Skin of body (tissue), 2 donors: ENCODE measurements around the gene HBB. TPM values are rescaled to one million over a fixed set of nuclear protein-coding genes. Genes with fewer than 3 reads are reported as not detected.

Experiments
- DNase-seq: peaks from one replicate; lab custom pipeline; 2025; lab: John Stamatoyannopoulos, UW
- total RNA-seq: library from RNA; depleted of rRNA; stranded (reverse); fragments of >200 nt; gene quantifications from one replicate; pipeline ENCODE4 v1.2.3, GENCODE V29; 2014

HBB gene
- total RNA-seq, 1 donor from 2014 or later, result 2,108 TPM

GRCh38 chr11:5247472-5248192 is 20.8 kb upstream of the HBB start:
- no peak for DNase-seq

DNA sequence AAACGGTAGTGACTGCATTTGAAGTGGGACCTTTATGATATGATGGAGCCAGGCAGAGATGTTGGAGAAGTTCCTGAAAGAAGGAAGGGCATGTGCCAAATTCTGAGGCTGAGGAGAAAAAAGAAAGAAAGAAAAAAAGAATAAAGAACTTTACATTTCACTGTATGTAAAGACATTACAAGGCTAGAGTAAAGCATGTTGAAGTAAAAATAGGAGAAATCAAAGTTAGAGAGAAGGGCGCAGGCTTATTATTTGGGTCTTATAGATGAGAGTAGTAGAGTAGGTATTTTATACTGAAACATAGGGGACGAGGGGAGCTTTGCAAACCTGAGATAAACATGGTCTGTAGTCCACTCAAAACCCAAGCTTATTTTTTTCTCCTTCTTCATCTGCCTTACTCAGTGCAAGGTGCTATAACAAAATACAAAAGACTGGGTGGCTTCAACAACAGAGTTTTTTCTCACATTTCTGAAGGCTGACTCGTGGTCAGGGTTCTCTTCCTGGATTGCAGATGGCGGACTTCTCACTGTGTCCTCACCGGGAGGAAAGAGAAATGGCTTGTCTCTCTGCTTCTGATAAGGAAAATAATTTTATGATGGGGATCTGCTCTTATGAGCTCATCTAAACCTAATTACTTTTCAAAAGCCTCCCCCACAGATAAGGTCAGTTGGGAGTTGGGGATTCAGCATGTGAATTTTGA is 20.1 kb upstream of the HBB start:
- no peak for DNase-seq

DNA sequence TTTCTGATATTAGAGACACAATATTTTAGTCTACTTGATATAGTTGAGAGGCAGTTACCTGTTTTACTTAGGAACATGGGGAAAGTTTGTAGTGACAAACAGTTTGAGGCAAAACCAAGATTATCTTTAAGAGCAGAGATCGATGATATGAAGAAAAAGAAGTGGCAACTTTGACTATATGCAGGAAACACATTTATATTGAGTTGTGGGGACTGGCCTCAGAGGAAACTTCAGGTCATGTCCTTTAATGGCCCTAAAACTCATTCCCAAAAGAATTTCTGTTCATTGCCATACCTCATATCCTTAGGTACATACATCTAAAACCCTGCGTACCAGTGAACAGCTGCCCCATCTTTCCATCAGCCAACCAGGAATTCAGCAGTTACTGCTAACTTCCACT is 18.3 kb upstream of the HBB start:
- DNase-seq, result no peak

GRCh38 chr11:5243816-5244180 is 16.9 kb upstream of the HBB start:
- DNase-seq, result no peak

GRCh38 chr11:5242933-5243815 is 16.3 kb upstream of the HBB start:
- no peak for DNase-seq

DNA sequence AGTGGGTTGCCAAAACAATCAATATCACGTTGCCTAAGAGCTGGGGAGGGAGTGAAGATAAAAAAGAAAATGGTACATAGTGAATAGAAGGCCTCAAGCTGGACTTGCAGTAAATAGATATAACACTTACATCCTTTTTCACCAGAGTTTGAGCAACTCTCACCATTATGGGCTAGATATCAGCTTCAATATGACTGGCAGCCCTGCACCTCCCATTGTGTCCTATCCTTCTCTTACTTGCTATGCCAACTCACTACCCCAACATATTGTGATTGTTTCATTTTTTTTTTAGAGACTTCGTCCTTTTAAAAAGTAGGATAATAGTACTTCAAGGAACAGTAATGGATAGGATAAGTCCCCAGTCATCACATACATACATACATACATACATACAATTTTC is 15.3 kb upstream of the HBB start:
- no peak for DNase-seq

GRCh38 chr11:5241458-5241857 is 14.6 kb upstream of the HBB start:
- no peak for DNase-seq

GRCh38 chr11:5240458-5240857 is 13.6 kb upstream of the HBB start:
- no peak for DNase-seq

DNA sequence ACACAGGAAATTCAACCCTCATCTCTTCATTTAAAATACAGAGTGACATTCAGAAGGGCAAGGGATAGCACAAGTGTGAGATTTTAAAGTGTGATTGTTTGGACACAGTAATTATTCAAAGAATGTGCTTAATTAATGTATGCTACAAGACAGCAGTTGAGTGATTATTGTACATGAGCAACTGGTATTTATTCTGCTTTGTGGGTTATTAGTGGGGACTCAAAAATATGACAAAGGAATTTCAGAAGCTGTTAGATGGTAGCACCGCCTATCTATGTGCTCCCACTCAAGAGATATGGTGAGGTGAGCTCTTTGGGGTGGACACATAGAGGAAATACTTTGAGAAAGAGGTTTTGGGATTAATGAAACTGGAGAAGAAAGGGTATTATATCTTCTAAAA is 13.2 kb upstream of the HBB start:
- DNase-seq, result no peak

- no peak for DNase-seq
These were observed 12.2 kb upstream of the HBB start for GRCh38 chr11:5239046-5239445.

DNA sequence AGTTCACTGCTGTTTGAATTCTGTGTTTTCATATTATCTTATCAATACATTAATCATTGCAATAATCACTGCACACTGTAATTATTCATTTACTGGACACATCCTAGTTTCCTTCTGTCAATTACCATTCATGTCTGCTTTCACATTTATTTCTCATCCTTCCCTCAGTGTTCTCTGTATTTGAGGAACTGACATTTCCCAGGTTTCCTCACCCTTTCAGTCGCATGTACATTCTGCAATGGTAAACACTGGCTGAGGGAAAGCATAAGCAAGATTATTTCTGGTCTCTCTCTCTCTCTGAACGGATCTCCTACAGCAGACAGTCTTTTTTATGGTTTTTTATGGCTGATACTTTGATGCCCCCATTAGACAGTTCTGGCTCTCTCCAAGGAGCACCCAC is 11.6 kb upstream of the HBB start:
- DNase-seq, result no peak

- no peak for DNase-seq
These were observed 10.5 kb upstream of the HBB start for GRCh38 chr11:5237420-5237819.

GRCh38 chr11:5235364-5236095 is 8.7 kb upstream of the HBB start:
- no peak for DNase-seq

DNA sequence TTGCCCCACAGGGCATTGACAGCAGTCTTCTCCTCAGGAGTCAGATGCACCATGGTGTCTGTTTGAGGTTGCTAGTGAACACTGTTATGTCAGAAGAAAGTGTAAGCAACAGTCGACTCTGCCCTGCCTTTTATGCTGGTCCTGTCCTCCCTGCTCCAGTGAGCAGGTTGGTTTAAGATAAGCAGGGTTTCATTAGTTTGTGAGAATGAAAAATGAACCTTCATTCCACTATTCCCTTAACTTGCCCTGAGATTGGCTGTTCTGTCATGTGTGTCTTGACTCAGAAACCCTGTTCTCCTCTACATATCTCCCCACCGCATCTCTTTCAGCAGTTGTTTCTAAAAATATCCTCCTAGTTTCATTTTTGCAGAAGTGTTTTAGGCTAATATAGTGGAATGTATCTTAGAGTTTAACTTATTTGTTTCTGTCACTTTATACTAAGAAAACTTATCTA is 7.5 kb upstream of the HBB start, which contains the start of gene HBD:
TSS of gene HBD (minus strand) at position 103 of the 454 bp plus-strand sequence. CDS start at position 53, 50 bp downstream.
- DNase-seq, result no peak

DNA sequence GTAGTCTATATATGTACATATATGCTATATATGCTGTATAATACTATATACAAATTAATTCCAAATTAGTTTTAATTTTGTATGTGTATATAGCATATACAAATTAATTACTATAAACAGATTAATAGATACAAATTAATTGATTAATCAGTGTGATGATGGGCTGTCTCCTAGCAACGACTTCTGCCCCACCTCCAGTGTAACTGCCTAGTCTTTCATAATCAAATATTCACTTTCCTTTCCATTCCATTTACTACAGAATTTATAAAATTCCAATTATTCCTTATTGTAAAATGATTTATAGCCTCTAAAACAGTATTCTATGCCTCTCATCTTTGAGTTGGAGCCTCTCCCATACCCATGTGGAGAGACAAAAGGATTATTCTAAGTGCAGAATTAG is 6.4 kb upstream of the HBB start:
- no peak for DNase-seq

- no peak for DNase-seq
These were observed 6.0 kb upstream of the HBB start for GRCh38 chr11:5232821-5233220.

GRCh38 chr11:5232176-5232575 is 5.3 kb upstream of the HBB start:
- no peak for DNase-seq

- DNase-seq, result no peak
These were observed 4.2 kb upstream of the HBB start for GRCh38 chr11:5231111-5231510.

DNA sequence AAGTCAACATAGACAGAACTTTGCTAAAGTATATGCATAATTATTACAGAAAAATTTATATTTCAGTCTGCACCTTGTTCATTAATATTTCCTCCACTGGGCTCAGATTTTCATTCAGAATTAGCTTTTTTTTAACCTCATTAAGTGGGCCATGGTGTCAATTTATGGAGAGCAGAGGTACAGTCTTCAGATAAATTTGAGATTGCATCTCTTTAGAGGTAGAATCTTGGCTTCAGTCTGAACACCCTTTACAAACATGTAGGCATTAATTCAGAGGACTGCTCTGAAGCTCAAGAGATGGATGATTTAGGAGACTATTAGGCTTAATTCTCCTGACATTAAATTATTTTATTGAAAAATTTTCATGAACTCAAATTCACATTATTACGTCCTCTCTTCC is 3.4 kb upstream of the HBB start:
- DNase-seq, result no peak

GRCh38 chr11:5229796-5230195 is 2.9 kb upstream of the HBB start:
- DNase-seq, result no peak

DNA sequence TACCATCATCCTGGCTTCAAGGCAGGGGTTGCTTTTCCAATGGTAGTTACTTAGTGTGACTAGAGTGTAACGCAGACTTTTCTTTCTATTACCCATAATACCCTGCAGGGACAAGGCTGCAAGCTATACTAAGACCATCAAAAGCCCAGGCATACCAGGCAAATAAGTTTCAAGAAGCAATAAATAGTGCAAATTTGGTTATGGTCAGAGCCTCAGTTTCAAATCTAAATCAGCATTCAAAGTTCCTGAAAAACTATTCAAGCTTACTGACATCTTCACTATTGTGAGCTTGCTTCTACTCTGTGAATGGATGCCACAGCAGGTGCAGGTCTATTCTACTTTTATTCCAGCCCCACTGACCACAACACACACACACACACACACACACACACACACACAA is 2.5 kb upstream of the HBB start:
- no peak for DNase-seq
